Liver (tissue), 3 donors: Measurements from ENCODE around the gene MFAP3.

Experiments
- FOXA1 ChIP-seq: IDR thresholded peaks from 2 replicates; pipeline ENCODE4 v1.6.1; 2016; ENCODE audit warnings: antibody characterized with exemption
- RAD21 ChIP-seq, 2 donors: IDR thresholded peaks; 2 replicates each; pipeline ENCODE4 v1.6.1; 2016; ENCODE audit warnings: antibody characterized with exemption in 2 of 2, mild to moderate bottlenecking in 2 of 2
- TF ChIP-seq, protein P1 (sequence below): fragments of 150-350 bp; IDR thresholded peaks from 2 replicates; pipeline ENCODE4 v1.5.1; 2017; ENCODE audit warnings: improper control_type of control experiment, low read depth, low read length; ENCODE audit not compliant: missing input control
- TF ChIP-seq, protein P2 (sequence below): IDR thresholded peaks from 2 replicates; pipeline ENCODE4 v1.6.1; 2016; ENCODE audit warnings: antibody characterized with exemption
- donor health status: healthy.
- donor health status: healthy.

DNA sequence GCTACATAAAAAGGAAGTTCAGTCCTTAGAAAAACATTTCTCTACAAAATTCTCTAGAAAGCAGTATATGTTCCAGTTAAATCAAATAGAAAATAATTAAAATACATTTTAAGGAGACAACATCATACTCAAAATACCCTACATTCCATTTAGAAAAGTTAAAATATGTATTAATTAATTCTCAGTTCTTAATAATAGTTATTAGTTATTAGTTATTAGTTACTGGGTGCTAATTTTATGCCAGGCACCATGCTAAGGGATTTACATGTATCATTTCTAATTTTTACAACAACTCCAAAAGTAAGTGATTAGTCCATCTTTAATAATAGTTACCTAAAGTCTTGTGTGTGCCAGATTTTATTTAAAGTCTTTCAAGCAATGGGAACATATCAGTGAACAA is 38.1 kb upstream of the MFAP3 start:
- TF ChIP-seq, protein P1, sequence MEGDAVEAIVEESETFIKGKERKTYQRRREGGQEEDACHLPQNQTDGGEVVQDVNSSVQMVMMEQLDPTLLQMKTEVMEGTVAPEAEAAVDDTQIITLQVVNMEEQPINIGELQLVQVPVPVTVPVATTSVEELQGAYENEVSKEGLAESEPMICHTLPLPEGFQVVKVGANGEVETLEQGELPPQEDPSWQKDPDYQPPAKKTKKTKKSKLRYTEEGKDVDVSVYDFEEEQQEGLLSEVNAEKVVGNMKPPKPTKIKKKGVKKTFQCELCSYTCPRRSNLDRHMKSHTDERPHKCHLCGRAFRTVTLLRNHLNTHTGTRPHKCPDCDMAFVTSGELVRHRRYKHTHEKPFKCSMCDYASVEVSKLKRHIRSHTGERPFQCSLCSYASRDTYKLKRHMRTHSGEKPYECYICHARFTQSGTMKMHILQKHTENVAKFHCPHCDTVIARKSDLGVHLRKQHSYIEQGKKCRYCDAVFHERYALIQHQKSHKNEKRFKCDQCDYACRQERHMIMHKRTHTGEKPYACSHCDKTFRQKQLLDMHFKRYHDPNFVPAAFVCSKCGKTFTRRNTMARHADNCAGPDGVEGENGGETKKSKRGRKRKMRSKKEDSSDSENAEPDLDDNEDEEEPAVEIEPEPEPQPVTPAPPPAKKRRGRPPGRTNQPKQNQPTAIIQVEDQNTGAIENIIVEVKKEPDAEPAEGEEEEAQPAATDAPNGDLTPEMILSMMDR = no peak
- TF ChIP-seq FOXA1 (no peak), RAD21 (IDR thresholded peaks at IDR 0.05) (no peak)
- TF ChIP-seq, protein P2, sequence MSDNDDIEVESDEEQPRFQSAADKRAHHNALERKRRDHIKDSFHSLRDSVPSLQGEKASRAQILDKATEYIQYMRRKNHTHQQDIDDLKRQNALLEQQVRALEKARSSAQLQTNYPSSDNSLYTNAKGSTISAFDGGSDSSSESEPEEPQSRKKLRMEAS = no peak
